ENCODE measurements around the gene BLOC1S3.
A peak's percentile ranks its signal among the peaks of the same experiment; 100 is the strongest.

The BLOC1S3 gene

GRCh38 chr19:45178262-45179071 is at the start of gene BLOC1S3:
Gene BLOC1S3 (plus strand): TSS chr19:45178784. CDS start chr19:45179297, 513 bp downstream.
- DNase-seq (ENCODE audit: low read depth in 2 of 2) = peak; percentile 100

GRCh38 chr19:45128806-45129205 is 49.8 kb upstream of the BLOC1S3 start:
- DNase-seq (ENCODE audit: low read depth in 2 of 2) = no peak

GRCh38 chr19:45130236-45130635 is 48.3 kb upstream of the BLOC1S3 start:
- no peak for DNase-seq (ENCODE audit: low read depth in 2 of 2)

- DNase-seq (ENCODE audit: low read depth in 2 of 2) = no peak
These were observed 47.5 kb upstream of the BLOC1S3 start for GRCh38 chr19:45130888-45131615.

GRCh38 chr19:45133661-45134060 is 44.9 kb upstream of the BLOC1S3 start:
- no peak for DNase-seq (ENCODE audit: low read depth in 2 of 2)

- no peak for DNase-seq (ENCODE audit: low read depth in 2 of 2)
These were observed 43.3 kb upstream of the BLOC1S3 start for GRCh38 chr19:45135176-45135885.

GRCh38 chr19:45136507-45137178 is 41.9 kb upstream of the BLOC1S3 start:
- DNase-seq (ENCODE audit: low read depth in 2 of 2) = no peak

GRCh38 chr19:45137179-45137761 is 41.3 kb upstream of the BLOC1S3 start:
- DNase-seq (ENCODE audit: low read depth in 2 of 2) = no peak

GRCh38 chr19:45138303-45138751 is 40.3 kb upstream of the BLOC1S3 start:
- no peak for DNase-seq (ENCODE audit: low read depth in 2 of 2)

GRCh38 chr19:45139286-45140143 is 39.1 kb upstream of the BLOC1S3 start:
- no peak for DNase-seq (ENCODE audit: low read depth in 2 of 2)

- DNase-seq (ENCODE audit: low read depth in 2 of 2) = no peak
These were observed 38.5 kb upstream of the BLOC1S3 start for GRCh38 chr19:45140144-45140503.

GRCh38 chr19:45140533-45140932 is 38.1 kb upstream of the BLOC1S3 start:
- no peak for DNase-seq (ENCODE audit: low read depth in 2 of 2)

GRCh38 chr19:45141203-45141900 is 37.2 kb upstream of the BLOC1S3 start:
- DNase-seq (ENCODE audit: low read depth in 2 of 2) = no peak

GRCh38 chr19:45142016-45142725 is 36.4 kb upstream of the BLOC1S3 start:
- DNase-seq (ENCODE audit: low read depth in 2 of 2) = no peak

- no peak for DNase-seq (ENCODE audit: low read depth in 2 of 2)
These were observed 35.9 kb upstream of the BLOC1S3 start for GRCh38 chr19:45142726-45143110.

GRCh38 chr19:45144431-45145269 is 33.9 kb upstream of the BLOC1S3 start:
- no peak for DNase-seq (ENCODE audit: low read depth in 2 of 2)

GRCh38 chr19:45145270-45146189 is 33.1 kb upstream of the BLOC1S3 start:
- no peak for DNase-seq (ENCODE audit: low read depth in 2 of 2)

All from stimulated activated CD8-positive, alpha-beta memory T cell treated with anti-CD3 and anti-CD28 coated beads, Interleukin-7, amount 100 ng/mL, for 4 hours (primary cell).